Loucy (cell line): ENCODE data around the gene CELSR2.

Experiments
- CTCF ChIP-seq: fragments of 200-600 bp; sonication (generic); conservative IDR thresholded peaks from 2 replicates; pipeline ENCODE4 v1.5.1; 2014; ENCODE audit warnings: mild to moderate bottlenecking, antibody characterized with exemption, low read length
- EZH2phosphoT487 ChIP-seq: fragments of 200-600 bp; IDR thresholded peaks from 2 replicates; pipeline ENCODE4 v1.6.1; 2018; ENCODE audit warnings: antibody characterized with exemption, mild to moderate bottlenecking, moderate library complexity, borderline replicate concordance

GRCh38 chr1:109312246-109312645 is 62.9 kb downstream of the CELSR2 start:
- TF ChIP-seq CTCF (no peak), EZH2phosphoT487 (no peak)
